SK-N-SH (cell line): Measurements from ENCODE around the gene AZIN2. TPM values are rescaled to one million over a fixed set of nuclear protein-coding genes. Genes with fewer than 3 reads are reported as not detected.

Source experiments
- CTCF ChIA-PET: fragments of 300-600, 350-600 bp; formaldehyde crosslinking; extraction: SDS; loops from one replicate; lab custom pipeline; 2021; lab: Yijun Ruan, JAX
- POLR2A ChIA-PET: fragments of 350-600 bp; sonication (Branson Sonifier 250); formaldehyde crosslinking; extraction: SDS; loops from one replicate; lab custom pipeline; 2020; ENCODE audit warnings: antibody characterized with exemption, inconsistent platforms; lab: Yijun Ruan, JAX
- DNase-seq: peaks from one replicate; pipeline ENCODE4 v3.0.0; 2012
- H2AFZ ChIP-seq: fragments of 200-600 bp; sonication (generic); 2 replicates; pipeline ENCODE4 v1.8.1; 2016; ENCODE audit warnings: antibody characterized with exemption, mild to moderate bottlenecking, low read depth
- H3F3A ChIP-seq: fragments of 200-600 bp; sonication (generic); replicated peaks from 2 replicates; pipeline ENCODE3; 2016; ENCODE audit warnings: antibody characterized with exemption, mild to moderate bottlenecking; ENCODE audit not compliant: insufficient read depth
- H3K27ac ChIP-seq, 2 experiments: fragments of 200-500 bp in 1 of 2; fragments of 200-600 bp in 1 of 2; sonication (Bioruptor generic) in 1 of 2; sonication (generic), shearing (Covaris generic) in 1 of 2; 2 replicates each; pipeline versions ENCODE4 v1.5.1 to v1.6.1; 2014 to 2016; ENCODE audit warnings: low read depth in 2 of 2, inconsistent platforms in 1 of 2, low read length in 1 of 2, mild to moderate bottlenecking in 1 of 2, mixed read lengths in 1 of 2
- H3K27me3 ChIP-seq: fragments of 200-600 bp; sonication (generic), shearing (Covaris generic); 2 replicates; pipeline ENCODE4 v1.6.1; 2016; ENCODE audit warnings: mixed run types; ENCODE audit not compliant: insufficient read depth
- H3K36me3 ChIP-seq, 2 experiments: fragments of 200-500 bp in 1 of 2; fragments of 200-600 bp in 1 of 2; sonication (Bioruptor generic) in 1 of 2; sonication (generic) in 1 of 2; replicated peaks in 1 of 2; 2 replicates each; pipeline versions ENCODE3 to v1.5.1; 2014 to 2016; ENCODE audit warnings: low read length in 1 of 2, mild to moderate bottlenecking in 1 of 2; ENCODE audit not compliant: insufficient read depth in 2 of 2, control insufficient read depth in 1 of 2
- H3K4me1 ChIP-seq, 2 experiments: fragments of 200-500 bp in 1 of 2; fragments of 200-600 bp in 1 of 2; sonication (Bioruptor generic) in 1 of 2; sonication (generic), shearing (Covaris generic) in 1 of 2; 2 replicates each; pipeline versions ENCODE4 v1.5.1 to v1.6.1; 2014 to 2016; ENCODE audit warnings: low read depth in 1 of 2, low read length in 1 of 2, mixed run types in 1 of 2; ENCODE audit not compliant: insufficient read depth in 2 of 2, control insufficient read depth in 1 of 2
- H3K4me2 ChIP-seq: fragments of 200-600 bp; sonication (generic), shearing (Covaris generic); 2 replicates; pipeline ENCODE4 v1.6.1; 2017; ENCODE audit warnings: mixed run types
- H3K4me3 ChIP-seq, 2 experiments: fragments of 200-500 bp in 1 of 2; fragments of 200-600 bp in 1 of 2; sonication (Bioruptor generic) in 1 of 2; sonication (generic), shearing (Covaris generic) in 1 of 2; 2 replicates each; pipeline versions ENCODE4 v1.5.1 to v1.8.1; 2014 to 2016; ENCODE audit warnings: low read depth in 2 of 2, inconsistent platforms in 1 of 2, low read length in 1 of 2, mild to moderate bottlenecking in 1 of 2, mixed read lengths in 1 of 2, moderate library complexity in 1 of 2
- H3K79me2 ChIP-seq: fragments of 200-600 bp; sonication (generic); 2 replicates; pipeline ENCODE4 v1.8.1; 2017; ENCODE audit warnings: mild to moderate bottlenecking; ENCODE audit not compliant: insufficient read depth
- H3K9ac ChIP-seq: fragments of 200-600 bp; sonication (generic); 2 replicates; pipeline ENCODE4 v1.6.1; 2017; ENCODE audit warnings: mixed run types
- H3K9me2 ChIP-seq: fragments of 200-600 bp; sonication (generic); 2 replicates; pipeline ENCODE4 v1.6.1; 2017; ENCODE audit warnings: mixed run types
- H3K9me3 ChIP-seq: fragments of 200-600 bp; sonication (generic); 2 replicates; pipeline ENCODE4 v1.6.1; 2017; ENCODE audit warnings: mixed run types, mild to moderate bottlenecking, moderate library complexity
- H4K20me1 ChIP-seq: fragments of 200-600 bp; sonication (generic); 2 replicates; pipeline ENCODE4 v1.6.1; 2017; ENCODE audit warnings: mild to moderate bottlenecking, mixed run types; ENCODE audit not compliant: insufficient read depth
- CHD2 ChIP-seq: fragments of 150-350 bp; IDR thresholded peaks from 2 replicates; pipeline ENCODE4 v1.6.1; 2018; ENCODE audit warnings: low read length; ENCODE audit not compliant: partially characterized antibody
- FOXJ3 ChIP-seq: sonication (generic); formaldehyde crosslinking; IDR thresholded peaks from 2 replicates; pipeline ENCODE4 v1.5.1; 2020; ENCODE audit warnings: mild to moderate bottlenecking, missing genetic modification reagents
- GABPA ChIP-seq: IDR thresholded peaks from 2 replicates; pipeline ENCODE4 v1.4.0; 2012; ENCODE audit warnings: low read depth, mild to moderate bottlenecking
- IRF3 ChIP-seq: fragments of 150-350 bp; IDR thresholded peaks from 2 replicates; pipeline ENCODE4 v1.6.1; 2016; ENCODE audit warnings: mild to moderate bottlenecking, low read depth, low read length
- JUND ChIP-seq: IDR thresholded peaks from 2 replicates; pipeline ENCODE4 v1.4.0; 2012
- MEF2A ChIP-seq: IDR thresholded peaks from 2 replicates; pipeline ENCODE4 v1.4.0; 2012; ENCODE audit warnings: low read depth, borderline replicate concordance
- NFIC ChIP-seq: IDR thresholded peaks from 2 replicates; pipeline ENCODE4 v1.4.0; 2012; ENCODE audit warnings: borderline replicate concordance
- NRF1 ChIP-seq: IDR thresholded peaks from 2 replicates; pipeline ENCODE4 v1.6.1; 2012; ENCODE audit warnings: low read depth, mild to moderate bottlenecking, low read length
- RAD21 ChIP-seq: IDR thresholded peaks from 2 replicates; pipeline ENCODE4 v1.6.1; 2012; ENCODE audit warnings: mild to moderate bottlenecking, low read length
- SMC3 ChIP-seq: IDR thresholded peaks from 2 replicates; pipeline ENCODE4 v1.6.1; 2012; ENCODE audit warnings: low read depth, low read length, improper control_type of control experiment
- YY1 ChIP-seq: IDR thresholded peaks from 2 replicates; pipeline ENCODE4 v1.4.0; 2012; ENCODE audit warnings: low read depth, mild to moderate bottlenecking
- WGBS: methylation state at CpG from one replicate; pipeline ENCODE4 v1.1.6; 2017; ENCODE audit warnings: low lambda C conversion rate; 5-methylcytosine and 5-hydroxymethylcytosine counted together
- polyA plus RNA-seq, 3 experiments: library from polyadenylated mRNA; depleted of rRNA; stranded (reverse); fragments of >200 nt; gene quantifications; 2 replicates each; pipeline ENCODE4 v1.2.3, GENCODE V29; 2012
- TF ChIP-seq, protein P1 (sequence below): fragments of 200-600 bp; sonication (generic); IDR thresholded peaks from 2 replicates; pipeline ENCODE4 v1.6.1; 2017; ENCODE audit warnings: antibody characterized with exemption, mild to moderate bottlenecking, moderate library complexity
- TF ChIP-seq, protein P2 (sequence below): IDR thresholded peaks from 2 replicates; pipeline ENCODE4 v1.4.0; 2012; ENCODE audit warnings: low read depth, borderline replicate concordance

Gene AZIN2
- polyA plus RNA-seq, 1 of the 3 experiments (the other 2 are of a cell fraction) = 17.8 TPM

DNA sequence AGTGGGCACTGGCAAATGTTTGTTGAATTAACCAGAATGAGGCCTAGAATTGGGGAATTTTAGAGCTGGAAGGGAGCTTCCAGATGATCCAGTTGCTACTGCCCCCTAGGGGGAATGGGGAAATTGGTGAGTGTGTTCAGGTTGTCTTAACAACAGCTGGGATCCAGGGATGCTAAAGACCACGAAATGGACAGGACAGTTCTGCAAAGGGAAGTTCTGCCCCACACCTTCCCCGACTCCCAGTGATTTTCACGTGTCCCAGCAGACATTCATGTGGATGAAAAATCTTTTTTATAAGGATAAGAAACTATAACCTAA is 67.0 kb downstream of the AZIN2 start:
- peaks cover 0 to 24% of the 10 kb centered on the region in 2 experiments for H3K36me3 ChIP-seq
- H3K9me2 ChIP-seq = no peaks in the 10 kb centered on the region
- no peak overlapping the region for H2AFZ ChIP-seq
- CTCF ChIA-PET = interaction anchor here (1.1 to 1.3 kb wide), 4 partner anchors 14 to 53 kb away, joined by 3 to 7 read pairs (median 4); no protein-coding TSS in a partner anchor
- H3K79me2 ChIP-seq = no peaks in the 10 kb centered on the region
- H3F3A ChIP-seq = no peaks in the 10 kb centered on the region
- H3K9me3 ChIP-seq = no peaks in the 10 kb centered on the region
- POLR2A ChIA-PET = no interaction called here
- DNase-seq = peak; percentile 73
- peaks cover 10 to 15% of the 10 kb centered on the region in 2 experiments; a peak in 2 of 4 replicates for H3K4me1 ChIP-seq
- H3K4me3 ChIP-seq = no peak overlapping the region
- TF ChIP-seq GABPA = no peak
- TF ChIP-seq NFIC = no peak
- TF ChIP-seq CHD2 = no peak
- TF ChIP-seq MEF2A = no peak
- TF ChIP-seq, protein P1, sequence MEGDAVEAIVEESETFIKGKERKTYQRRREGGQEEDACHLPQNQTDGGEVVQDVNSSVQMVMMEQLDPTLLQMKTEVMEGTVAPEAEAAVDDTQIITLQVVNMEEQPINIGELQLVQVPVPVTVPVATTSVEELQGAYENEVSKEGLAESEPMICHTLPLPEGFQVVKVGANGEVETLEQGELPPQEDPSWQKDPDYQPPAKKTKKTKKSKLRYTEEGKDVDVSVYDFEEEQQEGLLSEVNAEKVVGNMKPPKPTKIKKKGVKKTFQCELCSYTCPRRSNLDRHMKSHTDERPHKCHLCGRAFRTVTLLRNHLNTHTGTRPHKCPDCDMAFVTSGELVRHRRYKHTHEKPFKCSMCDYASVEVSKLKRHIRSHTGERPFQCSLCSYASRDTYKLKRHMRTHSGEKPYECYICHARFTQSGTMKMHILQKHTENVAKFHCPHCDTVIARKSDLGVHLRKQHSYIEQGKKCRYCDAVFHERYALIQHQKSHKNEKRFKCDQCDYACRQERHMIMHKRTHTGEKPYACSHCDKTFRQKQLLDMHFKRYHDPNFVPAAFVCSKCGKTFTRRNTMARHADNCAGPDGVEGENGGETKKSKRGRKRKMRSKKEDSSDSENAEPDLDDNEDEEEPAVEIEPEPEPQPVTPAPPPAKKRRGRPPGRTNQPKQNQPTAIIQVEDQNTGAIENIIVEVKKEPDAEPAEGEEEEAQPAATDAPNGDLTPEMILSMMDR = peak; percentile 56
- TF ChIP-seq RAD21 = peak; percentile 50
- no peak for TF ChIP-seq IRF3
- TF ChIP-seq, protein P2, sequence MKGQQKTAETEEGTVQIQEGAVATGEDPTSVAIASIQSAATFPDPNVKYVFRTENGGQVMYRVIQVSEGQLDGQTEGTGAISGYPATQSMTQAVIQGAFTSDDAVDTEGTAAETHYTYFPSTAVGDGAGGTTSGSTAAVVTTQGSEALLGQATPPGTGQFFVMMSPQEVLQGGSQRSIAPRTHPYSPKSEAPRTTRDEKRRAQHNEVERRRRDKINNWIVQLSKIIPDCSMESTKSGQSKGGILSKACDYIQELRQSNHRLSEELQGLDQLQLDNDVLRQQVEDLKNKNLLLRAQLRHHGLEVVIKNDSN = no peak
- no peak for TF ChIP-seq FOXJ3 (CRISPR knock-in tag)
- TF ChIP-seq JUND = no peak
- TF ChIP-seq SMC3 = peak; percentile 17; the same call in 1 of the 2 replicates
- H3K4me2 ChIP-seq = no peak overlapping the region
- 62% methylated on average over 3 of the region's 3 CpGs for WGBS
- no peak overlapping the region for H3K27ac ChIP-seq
- no peak overlapping the region for H3K9ac ChIP-seq
- no peaks in the 10 kb centered on the region for H4K20me1 ChIP-seq
- H3K27me3 ChIP-seq = no peaks in the 10 kb centered on the region

DNA sequence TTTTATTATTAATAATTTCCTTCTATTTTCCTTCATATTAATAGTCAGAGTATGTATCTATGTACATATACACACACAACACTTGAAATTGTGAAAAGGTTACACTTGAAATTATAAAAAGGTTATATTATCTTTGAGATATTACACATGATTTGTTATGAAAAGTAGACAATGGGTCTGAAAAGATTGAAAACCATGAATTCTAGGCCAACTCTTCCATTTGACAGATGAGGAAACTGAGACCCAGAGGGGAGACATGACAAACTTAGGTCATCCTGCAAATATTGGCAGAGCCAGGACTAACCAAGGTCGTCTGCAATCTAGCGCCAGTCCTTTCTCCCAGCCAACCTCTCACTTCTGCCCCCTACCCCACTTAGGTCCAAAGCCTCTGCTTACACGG is 67.7 kb downstream of the AZIN2 start:
- ChIA-PET CTCF (interaction anchor here (1.1 to 1.2 kb wide), 3 partner anchors 15 to 46 kb away, joined by 3 to 5 read pairs (median 4); no protein-coding TSS in a partner anchor), POLR2A (no interaction called here)
- Histone ChIP-seq H3K9me3 (no peaks in the 10 kb centered on the region), H3K79me2 (no peaks in the 10 kb centered on the region), H3K4me2 (no peak overlapping the region), H3K27me3 (no peaks in the 10 kb centered on the region), H4K20me1 (no peaks in the 10 kb centered on the region), H3K4me3 (no peak overlapping the region), H3K27ac (no peak overlapping the region), H3K4me1 (peaks cover 3 to 22% of the 10 kb centered on the region in 2 experiments; a peak in 2 of 4 replicates), H3K9me2 (no peaks in the 10 kb centered on the region), H2AFZ (no peak overlapping the region), H3K9ac (no peak overlapping the region), H3K36me3 (peaks cover 0 to 24% of the 10 kb centered on the region in 2 experiments), H3F3A (no peaks in the 10 kb centered on the region)
- 89% methylated on average over 3 of the region's 3 CpGs for WGBS
- no peak for DNase-seq
- no peak for TF ChIP-seq CHD2
- no peak for TF ChIP-seq YY1
- no peak for TF ChIP-seq SMC3
- TF ChIP-seq, protein P1 = no peak
- TF ChIP-seq NRF1 = no peak
- TF ChIP-seq, protein P2 = no peak
